DOHH2 (cell line): Measurements from ENCODE around the gene NFIX.

ENCODE experiments used
- CTCF ChIP-seq: fragments of 200-600 bp; sonication (generic); IDR thresholded peaks from one replicate; pipeline ENCODE4 v1.5.1; 2014; ENCODE audit warnings: antibody characterized with exemption, mild to moderate bottlenecking, low read depth, low read length; ENCODE audit not compliant: poor library complexity, severe bottlenecking
- EZH2phosphoT487 ChIP-seq: fragments of 200-600 bp; sonication (generic); IDR thresholded peaks from 2 replicates; pipeline ENCODE4 v1.6.1; 2017; ENCODE audit warnings: borderline replicate concordance, mild to moderate bottlenecking, antibody characterized with exemption, low read length, moderate library complexity, mixed read lengths

GRCh38 chr19:13058951-13059660 is 63.8 kb downstream of the NFIX start:
- TF ChIP-seq CTCF = no peak
- TF ChIP-seq EZH2phosphoT487 = no peak
